SHP77 treated with DMSO at 0.1 percent for 48 hours (cell line): Measurements from ENCODE around the gene PWP2.
"Not testable (repeated sequence)": the region's sequence is repeated elsewhere in the genome, so short reads cannot be mapped to it uniquely, and the experiment has no call there.

Experiments
- DNase-seq: peaks from one replicate; lab custom pipeline; 2025; lab: John Stamatoyannopoulos, UW

The PWP2 gene

DNA sequence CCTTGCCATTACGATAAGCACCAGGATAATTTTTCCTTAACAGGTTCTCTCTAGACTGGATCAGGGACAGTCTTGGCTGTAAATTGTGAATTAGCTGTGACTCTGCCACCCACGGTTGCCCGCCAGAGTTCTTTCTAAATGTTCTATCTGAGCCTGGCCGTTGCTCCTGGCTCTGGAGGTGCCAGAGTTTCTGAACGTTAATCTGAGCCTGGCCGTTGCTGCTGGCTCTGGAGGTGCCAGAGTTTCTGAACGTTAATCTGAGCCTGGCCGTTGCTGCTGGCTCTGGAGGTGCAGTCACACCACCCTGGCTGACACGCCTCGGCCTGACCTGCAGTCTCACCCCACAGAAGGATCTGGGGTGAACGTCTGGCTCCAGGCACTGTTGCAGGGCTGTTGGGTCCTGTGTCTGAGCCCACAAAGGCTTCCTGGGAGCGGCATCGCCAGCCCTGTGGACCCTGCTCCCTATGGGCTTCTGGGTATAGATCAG, 56.0 kb downstream of the PWP2 start:
- not testable (repeated sequence) for DNase-seq

DNA sequence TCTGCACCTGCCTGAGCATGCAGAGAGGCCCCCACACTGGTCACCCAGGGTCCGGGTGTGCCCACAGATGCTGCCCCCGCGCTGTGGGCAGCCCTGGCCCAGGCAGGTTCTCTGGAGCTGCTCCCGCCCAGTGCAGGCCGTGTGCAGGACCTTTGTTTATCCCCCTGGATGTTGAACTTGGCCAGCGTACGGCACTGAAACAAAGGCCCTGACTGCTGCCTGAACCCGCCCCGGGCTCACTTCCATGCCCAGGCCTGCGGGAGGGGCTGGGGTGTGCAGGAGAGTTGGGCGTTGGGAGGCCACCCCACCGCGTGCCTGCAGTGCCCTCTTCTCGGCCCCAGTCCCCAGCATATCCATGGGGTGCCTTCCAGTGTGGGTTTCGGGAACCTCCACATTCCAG, 58.7 kb downstream of the PWP2 start:
- not testable (repeated sequence) for DNase-seq

DNA sequence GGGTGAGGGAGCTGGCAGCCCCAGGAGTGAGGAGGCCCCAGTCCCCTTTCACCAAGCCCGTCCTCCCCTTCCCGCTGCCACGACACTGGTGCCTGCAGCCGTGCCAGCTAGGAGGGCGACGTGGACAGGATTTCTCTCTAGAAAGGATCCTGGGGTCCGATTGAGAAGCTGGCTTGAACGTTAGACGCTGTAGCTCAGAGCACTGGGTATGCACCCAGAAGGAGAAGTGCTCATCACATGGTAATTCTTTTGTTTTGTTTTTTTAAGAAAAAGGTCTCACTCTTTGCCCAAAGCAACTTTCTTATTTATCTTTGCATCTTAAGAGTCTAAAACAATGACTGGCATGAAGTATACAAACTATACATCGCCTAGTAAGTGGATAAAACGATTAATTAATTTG, 60.3 kb downstream of the PWP2 start:
- not testable (repeated sequence) for DNase-seq

DNA sequence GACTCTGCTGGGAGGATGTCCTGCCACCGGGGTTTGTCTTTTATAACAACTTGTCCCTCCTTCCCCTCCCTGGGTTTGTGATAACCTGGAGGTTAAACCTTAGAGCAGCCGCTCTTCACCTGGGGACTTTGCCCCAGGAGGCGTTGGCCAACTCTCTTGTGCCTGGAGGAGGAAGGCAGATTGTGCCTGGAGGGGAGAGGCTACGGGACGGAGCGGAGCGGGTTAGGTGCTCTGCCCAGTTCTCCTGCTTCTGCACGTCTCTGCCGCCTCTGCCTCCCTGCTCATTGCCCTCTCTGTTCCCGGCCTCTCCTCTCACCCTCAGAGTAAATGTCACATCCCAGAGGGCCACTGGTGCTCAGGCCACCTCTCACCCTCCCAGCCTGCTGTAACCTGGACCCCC, 63.1 kb downstream of the PWP2 start:
- not testable (repeated sequence) for DNase-seq

GRCh38 chr21:44170863-44171262, 63.7 kb downstream of the PWP2 start:
- DNase-seq, result not testable (repeated sequence)

- not testable (repeated sequence) for DNase-seq
Observed at GRCh38 chr21:44171962-44172572, 64.9 kb downstream of the PWP2 start.

DNA sequence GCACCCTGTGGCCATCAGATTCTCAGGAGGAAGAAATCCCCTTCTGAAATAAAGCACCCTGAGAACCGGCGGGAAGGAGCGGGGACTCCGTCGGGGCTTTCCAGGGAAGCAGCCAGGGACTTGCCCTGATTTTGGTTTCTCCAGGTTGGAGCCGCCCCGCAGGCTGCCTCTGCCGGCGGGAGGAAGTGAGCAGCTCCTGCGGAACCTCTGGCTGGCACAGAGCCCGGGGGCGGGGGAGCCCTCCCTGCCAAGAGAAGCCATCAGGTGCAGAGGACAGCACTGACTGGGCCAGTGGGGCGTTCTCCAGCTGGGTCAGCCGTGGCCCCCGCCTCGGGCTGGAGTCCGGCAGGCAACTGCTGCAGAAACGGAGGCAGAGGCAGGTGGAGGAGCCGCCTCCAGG, 65.5 kb downstream of the PWP2 start:
- DNase-seq, result not testable (repeated sequence)

GRCh38 chr21:44175189-44175588, 68.0 kb downstream of the PWP2 start:
- not testable (repeated sequence) for DNase-seq

DNA sequence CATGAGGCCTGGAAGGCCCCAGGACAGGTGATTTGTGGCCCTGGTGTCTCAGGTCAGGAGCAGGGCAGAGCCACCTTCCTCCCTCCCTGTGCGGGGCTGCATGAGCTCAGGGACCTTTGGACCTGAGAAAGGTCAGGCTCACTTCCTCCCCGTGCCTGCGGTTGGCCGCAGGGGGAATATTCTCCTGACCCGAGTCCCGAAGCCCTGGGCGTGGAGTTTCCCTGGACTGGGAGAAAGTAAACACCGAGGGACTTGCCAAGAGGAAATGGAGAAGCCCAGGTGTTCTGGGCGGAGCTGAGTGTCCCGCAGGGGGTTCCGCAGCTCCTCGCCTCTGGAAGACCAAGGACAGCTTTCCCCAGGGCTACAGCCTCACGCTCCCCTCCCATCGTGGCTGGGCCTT, 68.9 kb downstream of the PWP2 start:
- DNase-seq, result not testable (repeated sequence)
